Measurements from ENCODE around the gene MLLT11. TPM values are rescaled to one million over a fixed set of nuclear protein-coding genes. Genes with fewer than 3 reads are reported as not detected.
"Not testable (repeated sequence)": the region's sequence is repeated elsewhere in the genome, so short reads cannot be mapped to it uniquely, and the experiment has no call there.

MLLT11 gene
- total and polyA plus RNA-seq, 11 donors, result 4.8 to 54.1 (median 20.5) TPM

DNA sequence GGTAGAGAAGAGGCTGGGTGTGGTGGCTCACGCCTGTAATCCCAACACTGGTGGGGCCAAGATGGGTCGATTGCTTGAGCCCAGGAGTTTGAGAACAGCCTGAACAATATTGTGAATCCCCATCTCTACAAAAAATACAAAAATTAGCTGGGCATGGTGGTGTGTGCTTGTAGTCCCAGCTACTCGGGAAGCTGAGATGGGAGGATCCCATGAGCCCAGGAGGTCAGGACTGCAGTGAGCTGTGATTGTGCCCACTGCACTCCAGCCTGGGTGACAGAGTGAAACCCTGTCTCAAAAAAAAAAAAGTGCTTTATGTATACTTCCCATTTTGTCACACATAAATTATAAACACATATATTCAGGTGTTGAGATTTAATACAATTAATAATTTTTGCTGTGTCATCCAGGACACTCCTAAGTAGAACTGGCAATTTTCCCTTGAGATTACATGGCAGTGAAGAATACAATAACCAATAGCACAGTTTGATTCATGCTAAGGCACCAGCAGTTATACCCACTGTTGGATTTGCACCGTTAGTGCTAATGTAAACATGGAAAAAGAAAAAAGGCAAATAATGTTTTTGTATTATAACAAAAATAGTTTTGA lies 25.9 kb downstream of the MLLT11 start:
- TF ChIP-seq POLR2A (IDR thresholded peaks at IDR 0.05) (no peak), CTCF (IDR thresholded peaks at IDR 0.05) (no peak)
- H3K4me1 ChIP-seq, result peaks cover 0 to 3% (median 0%) of the 10 kb centered on the region in 12 donors
- H3K4me3 ChIP-seq, result no peak overlapping the region
- no peak for DNase-seq
- H3K27me3 ChIP-seq, result no peaks in the 10 kb centered on the region
- WGBS, 4 donors, result 77 to 89% (median 80%) methylated on average over 4 of the region's 4 CpGs
- H3K36me3 ChIP-seq, result peaks cover 0 to 29% (median 0%) of the 10 kb centered on the region in 9 donors
- H3K27ac ChIP-seq, result no peak overlapping the region
- no peak for ATAC-seq
- intact Hi-C loops (cut with DNase I), result no loop called here
- no peaks in the 10 kb centered on the region for H3K9me3 ChIP-seq

GRCh38 chr1:151097426-151097825 lies 37.2 kb downstream of the MLLT11 start:
- WGBS, 4 donors, result 93 to 95% (median 94%) methylated on average over 6 of the region's 6 CpGs
- not testable (repeated sequence) for H3K27me3 ChIP-seq, H3K4me1 ChIP-seq, H3K27ac ChIP-seq, ATAC-seq, H3K4me3 ChIP-seq, H3K9me3 ChIP-seq, DNase-seq
- peaks cover 0 to 54% (median 20%) of the 10 kb centered on the region in 9 donors for H3K36me3 ChIP-seq
- intact Hi-C loops (cut with DNase I), result loop anchor here in 2 of 10 donors (5.0 to 10.0 kb wide), 2 partner anchors 155 to 157 kb away; partner anchors contain the start of gene PSMD4 (in 2 of the 2)

- H3K9me3 ChIP-seq, result peaks cover 0 to 4% (median 0%) of the 10 kb centered on the region in 12 donors
- WGBS, 4 donors, result 88 to 100% (median 95%) methylated on average over 1 of the region's 1 CpG
- H3K4me1 ChIP-seq, result no peaks in the 10 kb centered on the region
- intact Hi-C loops (cut with DNase I), result loop anchor here in 4 of 10 donors (2.0 to 10.0 kb wide), 3 partner anchors 59 to 157 kb away; partner anchors contain the start of genes PSMD4 (in 2 of the 4) and TNFAIP8L2 (in 2 of the 4)
- no peak overlapping the region for H3K27ac ChIP-seq
- no peak for DNase-seq
- peaks cover 0 to 54% (median 21%) of the 10 kb centered on the region in 9 donors for H3K36me3 ChIP-seq
- no peaks in the 10 kb centered on the region for H3K27me3 ChIP-seq
- ATAC-seq, result no peak
- H3K4me3 ChIP-seq, result no peak overlapping the region
- TF ChIP-seq CTCF (IDR thresholded peaks at IDR 0.05) (no peak), POLR2A (IDR thresholded peaks at IDR 0.05) (no peak)
These were observed 37.9 kb downstream of the MLLT11 start for GRCh38 chr1:151098126-151098525.

GRCh38 chr1:151104630-151105029 lies 44.4 kb downstream of the MLLT11 start:
- Histone ChIP-seq H3K36me3 (peaks cover 0 to 73% (median 40%) of the 10 kb centered on the region in 9 donors), H3K27me3 (no peaks in the 10 kb centered on the region), H3K9me3 (peaks cover 0 to 2% (median 0%) of the 10 kb centered on the region in 12 donors), H3K4me3 (no peak overlapping the region), H3K4me1 (no peaks in the 10 kb centered on the region), H3K27ac (no peak overlapping the region)
- ATAC-seq (no peak), DNase-seq (no peak)
- intact Hi-C loops (cut with DNase I), result loop anchor here in 3 of 10 donors (5.0 kb wide), 3 partner anchors 38 to 148 kb away; partner anchors contain the start of genes PSMD4 (in 1 of the 3) and TNFAIP8L2 (in 1 of the 3)
- TF ChIP-seq POLR2A (IDR thresholded peaks at IDR 0.05) (no peak), CTCF (IDR thresholded peaks at IDR 0.05) (no peak)

Data from heart left ventricle (tissue), 16 donors.